Karpas-422 (cell line): ENCODE results near the gene COL4A5. TPM values are rescaled to one million over a fixed set of nuclear protein-coding genes. Genes with fewer than 3 reads are reported as not detected.

Source experiments
- DNase-seq: peaks from one replicate; pipeline ENCODE4 v3.0.0-alpha.2; 2015
- H2AFZ ChIP-seq: fragments of 200-600 bp; sonication (generic); 2 replicates; pipeline ENCODE4 v1.6.1; 2014; ENCODE audit warnings: antibody characterized with exemption, low read length, mixed read lengths
- H3K27ac ChIP-seq: fragments of 200-600 bp; sonication (generic); 2 replicates; pipeline ENCODE4 v1.5.1; 2014; ENCODE audit warnings: mild to moderate bottlenecking, low read length, moderate library complexity
- H3K27me3 ChIP-seq: fragments of 200-600 bp; sonication (generic); 2 replicates; pipeline ENCODE4 v1.6.1; 2014; ENCODE audit warnings: low read length, mixed read lengths
- H3K36me3 ChIP-seq: fragments of 200-600 bp; sonication (generic); 2 replicates; pipeline ENCODE4 v1.6.1; 2014; ENCODE audit warnings: low read length, mixed read lengths; ENCODE audit not compliant: insufficient read depth
- H3K4me1 ChIP-seq: fragments of 200-600 bp; sonication (generic); 2 replicates; pipeline ENCODE4 v1.6.1; 2014; ENCODE audit warnings: mild to moderate bottlenecking, low read length, mixed read lengths
- H3K4me2 ChIP-seq: fragments of 200-600 bp; sonication (generic); 2 replicates; pipeline ENCODE4 v1.6.1; 2014; ENCODE audit warnings: low read length, low read depth, mild to moderate bottlenecking; ENCODE audit not compliant: poor library complexity, severe bottlenecking
- H3K4me3 ChIP-seq: fragments of 200-600 bp; sonication (generic); 2 replicates; pipeline ENCODE4 v1.5.1; 2014; ENCODE audit warnings: mild to moderate bottlenecking, antibody characterized with exemption, low read length, mixed read lengths
- H3K79me2 ChIP-seq: fragments of 200-600 bp; sonication (generic); 2 replicates; pipeline ENCODE4 v1.6.1; 2014; ENCODE audit warnings: mild to moderate bottlenecking, low read length, mixed read lengths
- H3K9ac ChIP-seq: fragments of 200-600 bp; sonication (generic); 2 replicates; pipeline ENCODE4 v1.6.0; 2014; ENCODE audit warnings: low read length
- H3K9me2 ChIP-seq: fragments of 200-600 bp; sonication (generic), shearing (Covaris generic); replicated peaks from 2 replicates; pipeline ENCODE4 v1.6.0; 2014; ENCODE audit warnings: mild to moderate bottlenecking, low read length, moderate library complexity; ENCODE audit not compliant: insufficient read depth
- H3K9me3 ChIP-seq: fragments of 300-700, 200-600 bp; sonication (generic); 2 replicates; pipeline ENCODE4 v1.6.1; 2014; ENCODE audit warnings: low read length, mixed read lengths
- H4K20me1 ChIP-seq: fragments of 200-600 bp; sonication (generic); 2 replicates; pipeline ENCODE4 v1.6.1; 2014; ENCODE audit warnings: mild to moderate bottlenecking, antibody characterized with exemption, low read length, low read depth; ENCODE audit not compliant: insufficient read depth
- total RNA-seq: library from RNA; depleted of rRNA; stranded (reverse); fragments of >200 nt; shearing (Covaris generic); gene quantifications from 2 replicates; pipeline ENCODE4 v1.2.3, GENCODE V29; 2014; ENCODE audit warnings: low replicate concordance

COL4A5 gene
- total RNA-seq, 1 experiment from 2014 or later, result not detected

GRCh38 chrX:108438110-108438623 is 1.5 kb upstream of the COL4A5 start, which contains the start of gene COL4A6:
Gene COL4A6, minus strand, starts transcription at chrX:108438422. Its CDS starts 226 bp downstream, at chrX:108438196.
- H3K4me2 ChIP-seq, result no peak within 1 kb of the TSS
- no peak for DNase-seq
- H3K36me3 ChIP-seq, result no peaks in the 10 kb centered on the region
- no peaks in the 10 kb centered on the region for H4K20me1 ChIP-seq
- no peaks in the 10 kb centered on the region for H3K4me1 ChIP-seq
- no peaks in the 10 kb centered on the region for H3K27me3 ChIP-seq
- no peaks in the 10 kb centered on the region for H3K79me2 ChIP-seq
- no peaks in the 10 kb centered on the region for H3K9me3 ChIP-seq
- H3K9me2 ChIP-seq, result no peaks in the 10 kb centered on the region
- no peak within 1 kb of the TSS for H3K4me3 ChIP-seq
- H2AFZ ChIP-seq, result no peak within 1 kb of the TSS
- H3K9ac ChIP-seq, result no peak within 1 kb of the TSS
- no peak within 1 kb of the TSS for H3K27ac ChIP-seq

- no peak overlapping the region for H3K4me3 ChIP-seq
- no peaks in the 10 kb centered on the region for H3K9me2 ChIP-seq
- no peak overlapping the region for H3K9ac ChIP-seq
- H3K27ac ChIP-seq, result no peak overlapping the region
- DNase-seq, result no peak
- H3K4me2 ChIP-seq, result no peak overlapping the region
- no peaks in the 10 kb centered on the region for H3K36me3 ChIP-seq
- no peaks in the 10 kb centered on the region for H3K79me2 ChIP-seq
- H3K4me1 ChIP-seq, result no peaks in the 10 kb centered on the region
- H2AFZ ChIP-seq, result no peak overlapping the region
- no peaks in the 10 kb centered on the region for H3K9me3 ChIP-seq
- H3K27me3 ChIP-seq, result no peaks in the 10 kb centered on the region
- no peaks in the 10 kb centered on the region for H4K20me1 ChIP-seq
Measured at GRCh38 chrX:108439961-108440696, 491 bp downstream of the COL4A5 start.

GRCh38 chrX:108442901-108443464 is 3.3 kb downstream of the COL4A5 start:
- no peak for DNase-seq
- H3K4me2 ChIP-seq, result no peak overlapping the region
- H3K9ac ChIP-seq, result no peak overlapping the region
- H3K9me2 ChIP-seq, result no peaks in the 10 kb centered on the region
- no peak overlapping the region for H2AFZ ChIP-seq
- no peak overlapping the region for H3K4me3 ChIP-seq
- no peaks in the 10 kb centered on the region for H3K79me2 ChIP-seq
- H3K27me3 ChIP-seq, result no peaks in the 10 kb centered on the region
- no peaks in the 10 kb centered on the region for H4K20me1 ChIP-seq
- H3K9me3 ChIP-seq, result no peaks in the 10 kb centered on the region
- no peaks in the 10 kb centered on the region for H3K36me3 ChIP-seq
- no peaks in the 10 kb centered on the region for H3K4me1 ChIP-seq
- H3K27ac ChIP-seq, result no peak overlapping the region

GRCh38 chrX:108447303-108447702 is 7.7 kb downstream of the COL4A5 start:
- H3K4me3 ChIP-seq, result no peak overlapping the region
- no peak overlapping the region for H3K27ac ChIP-seq
- H3K9me3 ChIP-seq, result no peaks in the 10 kb centered on the region
- no peaks in the 10 kb centered on the region for H3K9me2 ChIP-seq
- H3K4me2 ChIP-seq, result no peak overlapping the region
- no peaks in the 10 kb centered on the region for H3K79me2 ChIP-seq
- no peaks in the 10 kb centered on the region for H3K4me1 ChIP-seq
- no peak overlapping the region for H2AFZ ChIP-seq
- no peak overlapping the region for H3K9ac ChIP-seq
- DNase-seq, result no peak
- H4K20me1 ChIP-seq, result no peaks in the 10 kb centered on the region
- H3K27me3 ChIP-seq, result no peaks in the 10 kb centered on the region
- H3K36me3 ChIP-seq, result no peaks in the 10 kb centered on the region

- Histone ChIP-seq H3K9me2 (no peaks in the 10 kb centered on the region), H3K4me2 (no peak overlapping the region)
Measured at GRCh38 chrX:108453841-108454240, 14.2 kb downstream of the COL4A5 start.

GRCh38 chrX:108456971-108457477 is 17.4 kb downstream of the COL4A5 start:
- H2AFZ ChIP-seq, result no peak overlapping the region
- H3K27ac ChIP-seq, result no peak overlapping the region
- no peaks in the 10 kb centered on the region for H4K20me1 ChIP-seq
- H3K4me3 ChIP-seq, result no peak overlapping the region
- no peak overlapping the region for H3K4me2 ChIP-seq
- no peak for DNase-seq
- no peaks in the 10 kb centered on the region for H3K79me2 ChIP-seq
- H3K9ac ChIP-seq, result no peak overlapping the region
- no peaks in the 10 kb centered on the region for H3K36me3 ChIP-seq
- no peaks in the 10 kb centered on the region for H3K9me3 ChIP-seq
- no peaks in the 10 kb centered on the region for H3K27me3 ChIP-seq
- H3K9me2 ChIP-seq, result no peaks in the 10 kb centered on the region
- H3K4me1 ChIP-seq, result no peaks in the 10 kb centered on the region

More at GRCh38 chrX:108453841-108454240, 14.2 kb downstream of the COL4A5 start:
- Histone ChIP-seq H3K9ac (no peak overlapping the region), H3K79me2 (no peaks in the 10 kb centered on the region), H3K27me3 (no peaks in the 10 kb centered on the region), H3K9me3 (no peaks in the 10 kb centered on the region), H3K4me1 (no peaks in the 10 kb centered on the region), H3K4me3 (no peak overlapping the region), H3K27ac (no peak overlapping the region), H4K20me1 (no peaks in the 10 kb centered on the region), H3K36me3 (no peaks in the 10 kb centered on the region), H2AFZ (no peak overlapping the region)
- no peak for DNase-seq

- H2AFZ ChIP-seq, result no peak overlapping the region
- no peaks in the 10 kb centered on the region for H3K36me3 ChIP-seq
- no peaks in the 10 kb centered on the region for H4K20me1 ChIP-seq
- no peaks in the 10 kb centered on the region for H3K9me2 ChIP-seq
- H3K4me3 ChIP-seq, result no peak overlapping the region
- no peak overlapping the region for H3K27ac ChIP-seq
- H3K9me3 ChIP-seq, result no peaks in the 10 kb centered on the region
- no peak overlapping the region for H3K9ac ChIP-seq
- H3K4me2 ChIP-seq, result no peak overlapping the region
- H3K27me3 ChIP-seq, result no peaks in the 10 kb centered on the region
- no peak for DNase-seq
- H3K79me2 ChIP-seq, result no peaks in the 10 kb centered on the region
- no peaks in the 10 kb centered on the region for H3K4me1 ChIP-seq
Measured at GRCh38 chrX:108464604-108465003, 25.0 kb downstream of the COL4A5 start.

GRCh38 chrX:108468486-108468885 is 28.8 kb downstream of the COL4A5 start:
- Histone ChIP-seq H3K27me3 (no peaks in the 10 kb centered on the region), H3K79me2 (no peaks in the 10 kb centered on the region), H3K9ac (no peak overlapping the region), H3K9me3 (no peaks in the 10 kb centered on the region), H3K4me2 (no peak overlapping the region), H4K20me1 (no peaks in the 10 kb centered on the region), H3K4me3 (no peak overlapping the region), H3K36me3 (no peaks in the 10 kb centered on the region), H3K9me2 (no peaks in the 10 kb centered on the region), H3K4me1 (no peaks in the 10 kb centered on the region), H3K27ac (no peak overlapping the region), H2AFZ (no peak overlapping the region)
- DNase-seq, result no peak
